Measurements from ENCODE around the gene CROCC2.

The CROCC2 gene

GRCh38 chr2:240946654-240947053, 40.5 kb downstream of the CROCC2 start:
- no peak for DNase-seq

- DNase-seq = no peak
Observed at GRCh38 chr2:240947176-240947575, 41.0 kb downstream of the CROCC2 start.

GRCh38 chr2:240947607-240948006, 41.5 kb downstream of the CROCC2 start:
- DNase-seq = no peak

GRCh38 chr2:240948086-240948485, 42.0 kb downstream of the CROCC2 start:
- no peak for DNase-seq

GRCh38 chr2:240948905-240949790, 43.0 kb downstream of the CROCC2 start:
- DNase-seq = no peak

- no peak for DNase-seq
Observed at GRCh38 chr2:240949791-240950705, 43.9 kb downstream of the CROCC2 start.

GRCh38 chr2:240951045-240951594, 45.0 kb downstream of the CROCC2 start:
- DNase-seq = no peak

- no peak for DNase-seq
Observed at GRCh38 chr2:240952496-240953246, 46.5 kb downstream of the CROCC2 start.

GRCh38 chr2:240953426-240954410, 47.6 kb downstream of the CROCC2 start:
- DNase-seq = no peak

- DNase-seq = no peak
Observed at GRCh38 chr2:240954436-240955305, 48.5 kb downstream of the CROCC2 start.

GRCh38 chr2:240955306-240956170, 49.4 kb downstream of the CROCC2 start:
- no peak for DNase-seq

GRCh38 chr2:240956171-240956934, 50.2 kb downstream of the CROCC2 start:
- DNase-seq = no peak

GRCh38 chr2:240956935-240957655, 51.0 kb downstream of the CROCC2 start:
- no peak for DNase-seq

- no peak for DNase-seq
Observed at GRCh38 chr2:240957656-240958365, 51.7 kb downstream of the CROCC2 start.

GRCh38 chr2:240958366-240959213, 52.5 kb downstream of the CROCC2 start:
- DNase-seq = no peak
